Measurements from ENCODE around the gene FCER2.

FCER2 gene

DNA sequence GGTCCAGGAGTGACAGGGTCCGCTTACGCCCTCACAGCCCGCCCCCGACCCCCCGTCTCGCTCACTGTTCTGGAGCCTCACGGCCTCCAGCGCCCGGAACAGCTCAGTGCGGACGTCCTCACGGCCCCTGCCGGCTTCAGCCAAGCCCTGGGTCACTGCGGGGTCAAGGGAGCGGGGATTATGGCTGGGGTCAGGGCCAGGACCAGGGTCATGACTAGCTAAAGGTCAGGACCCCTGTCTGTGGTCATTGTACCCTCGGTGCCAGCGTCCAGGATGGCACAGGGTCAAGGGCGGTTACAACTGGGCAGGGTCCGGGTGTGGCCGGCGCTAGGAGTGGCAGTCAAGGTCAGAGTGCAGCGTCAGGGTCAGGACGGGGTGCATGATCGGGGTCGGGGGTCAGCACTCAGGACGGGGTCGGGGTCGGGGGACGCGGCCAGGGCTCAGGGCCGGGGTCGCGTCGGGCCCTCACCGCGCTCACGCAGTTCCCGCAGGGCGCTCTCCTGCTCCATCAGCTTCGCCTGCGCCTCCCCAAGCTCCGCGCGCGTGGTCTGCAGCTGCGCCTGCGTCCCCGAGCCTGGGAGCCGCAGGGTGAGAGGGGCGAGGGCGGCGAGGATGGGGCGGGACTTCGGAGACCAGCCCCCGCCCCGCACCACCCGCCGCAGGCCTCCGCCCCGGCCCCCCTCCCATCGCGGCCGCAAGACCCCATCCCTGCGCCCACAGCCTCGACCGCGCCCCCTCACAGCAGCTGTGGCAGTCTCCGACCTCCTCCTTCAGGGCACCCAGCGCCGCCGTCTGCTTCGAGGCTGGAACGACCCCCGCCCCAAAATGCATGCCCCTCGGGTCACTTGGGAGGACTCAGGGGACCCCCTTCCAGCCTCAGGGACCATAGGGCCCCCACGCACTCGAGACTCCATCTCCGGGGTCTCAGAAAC is 28.6 kb upstream of the FCER2 start:
- TF ChIP-seq REST (IDR thresholded peaks at IDR 0.05; ENCODE audit: insufficient read depth in 1 of 2, low read depth in 2 of 2, low read length in 2 of 2) (no peak), SIN3A (IDR thresholded peaks at IDR 0.05; ENCODE audit: borderline replicate concordance, insufficient read depth, low read length) (no peak), TAF1 (IDR thresholded peaks at IDR 0.05; ENCODE audit: borderline replicate concordance, insufficient read depth, low read length) (no peak), POLR2AphosphoS5 (IDR thresholded peaks at IDR 0.05; ENCODE audit: low read depth, low read length) (no peak), FOXP2 (optimal IDR thresholded peaks at IDR 0.05; ENCODE audit: borderline replicate concordance, extremely low read depth, extremely low read length, insufficient read depth) (no peak)

- TF ChIP-seq REST (IDR thresholded peaks at IDR 0.05; ENCODE audit: insufficient read depth in 1 of 2, low read depth in 2 of 2, low read length in 2 of 2) (no peak), POLR2AphosphoS5 (IDR thresholded peaks at IDR 0.05; ENCODE audit: low read depth, low read length) (no peak), SIN3A (IDR thresholded peaks at IDR 0.05; ENCODE audit: borderline replicate concordance, insufficient read depth, low read length) (no peak), FOXP2 (optimal IDR thresholded peaks at IDR 0.05; ENCODE audit: borderline replicate concordance, extremely low read depth, extremely low read length, insufficient read depth) (no peak), TAF1 (IDR thresholded peaks at IDR 0.05; ENCODE audit: borderline replicate concordance, insufficient read depth, low read length) (no peak)
Measured at GRCh38 chr19:7729831-7730285, 27.9 kb upstream of the FCER2 start.

- TF ChIP-seq SIN3A (IDR thresholded peaks at IDR 0.05; ENCODE audit: borderline replicate concordance, insufficient read depth, low read length) = no peak
- no peak for TF ChIP-seq FOXP2 (optimal IDR thresholded peaks at IDR 0.05; ENCODE audit: borderline replicate concordance, extremely low read depth, extremely low read length, insufficient read depth)
- TF ChIP-seq TAF1 (IDR thresholded peaks at IDR 0.05; ENCODE audit: borderline replicate concordance, insufficient read depth, low read length) = no peak
- no peak for TF ChIP-seq REST (IDR thresholded peaks at IDR 0.05; ENCODE audit: insufficient read depth in 1 of 2, low read depth in 2 of 2, low read length in 2 of 2)
- TF ChIP-seq POLR2AphosphoS5 (IDR thresholded peaks at IDR 0.05; ENCODE audit: low read depth, low read length) = no peak
Measured at GRCh38 chr19:7729211-7729610, 27.3 kb upstream of the FCER2 start.

GRCh38 chr19:7725791-7726190 is 23.9 kb upstream of the FCER2 start:
- TF ChIP-seq TAF1 (IDR thresholded peaks at IDR 0.05; ENCODE audit: borderline replicate concordance, insufficient read depth, low read length) (no peak), POLR2AphosphoS5 (IDR thresholded peaks at IDR 0.05; ENCODE audit: low read depth, low read length) (no peak), REST (IDR thresholded peaks at IDR 0.05; ENCODE audit: insufficient read depth in 1 of 2, low read depth in 2 of 2, low read length in 2 of 2) (no peak), FOXP2 (optimal IDR thresholded peaks at IDR 0.05; ENCODE audit: borderline replicate concordance, extremely low read depth, extremely low read length, insufficient read depth) (no peak), SIN3A (IDR thresholded peaks at IDR 0.05; ENCODE audit: borderline replicate concordance, insufficient read depth, low read length) (no peak)

Measured in PFSK-1 (cell line).